Measurements from ENCODE around the gene APBB1IP.

APBB1IP gene

GRCh38 chr10:26517141-26517867 lies 79.2 kb downstream of the APBB1IP start:
- no peak overlapping the region for H3K4me3 ChIP-seq (ENCODE audit: low read depth, low read length)
- TF ChIP-seq, protein P1, sequence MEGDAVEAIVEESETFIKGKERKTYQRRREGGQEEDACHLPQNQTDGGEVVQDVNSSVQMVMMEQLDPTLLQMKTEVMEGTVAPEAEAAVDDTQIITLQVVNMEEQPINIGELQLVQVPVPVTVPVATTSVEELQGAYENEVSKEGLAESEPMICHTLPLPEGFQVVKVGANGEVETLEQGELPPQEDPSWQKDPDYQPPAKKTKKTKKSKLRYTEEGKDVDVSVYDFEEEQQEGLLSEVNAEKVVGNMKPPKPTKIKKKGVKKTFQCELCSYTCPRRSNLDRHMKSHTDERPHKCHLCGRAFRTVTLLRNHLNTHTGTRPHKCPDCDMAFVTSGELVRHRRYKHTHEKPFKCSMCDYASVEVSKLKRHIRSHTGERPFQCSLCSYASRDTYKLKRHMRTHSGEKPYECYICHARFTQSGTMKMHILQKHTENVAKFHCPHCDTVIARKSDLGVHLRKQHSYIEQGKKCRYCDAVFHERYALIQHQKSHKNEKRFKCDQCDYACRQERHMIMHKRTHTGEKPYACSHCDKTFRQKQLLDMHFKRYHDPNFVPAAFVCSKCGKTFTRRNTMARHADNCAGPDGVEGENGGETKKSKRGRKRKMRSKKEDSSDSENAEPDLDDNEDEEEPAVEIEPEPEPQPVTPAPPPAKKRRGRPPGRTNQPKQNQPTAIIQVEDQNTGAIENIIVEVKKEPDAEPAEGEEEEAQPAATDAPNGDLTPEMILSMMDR (IDR thresholded peaks at IDR 0.05; ENCODE audit: low read depth, low read length, missing control alignments) = no peak
- DNase-seq (ENCODE audit: low read depth) = no peak

- no peak overlapping the region for H3K4me3 ChIP-seq (ENCODE audit: low read depth, low read length)
- TF ChIP-seq, protein P1 (IDR thresholded peaks at IDR 0.05; ENCODE audit: low read depth, low read length, missing control alignments) = no peak
- DNase-seq (ENCODE audit: low read depth) = no peak
Observed at GRCh38 chr10:26519803-26520202, 81.7 kb downstream of the APBB1IP start.

DNA sequence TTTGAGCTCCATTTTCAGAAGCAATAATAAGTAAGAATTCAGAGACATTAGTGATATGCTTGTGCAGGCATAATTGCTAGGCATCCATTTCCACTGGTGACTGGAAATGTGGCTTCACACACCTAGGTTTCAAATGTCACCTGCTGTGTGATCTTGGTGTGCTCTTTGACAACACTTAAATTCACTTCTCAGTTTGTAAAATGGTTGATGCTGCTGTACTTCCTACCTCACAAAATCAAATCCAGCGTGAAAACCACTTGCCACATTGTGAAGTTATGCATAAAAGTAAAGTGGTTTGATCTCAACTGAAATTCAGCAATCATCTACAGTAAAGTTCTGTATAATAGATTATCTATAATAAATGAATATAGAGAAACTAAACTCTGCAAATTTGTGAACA lies 82.4 kb downstream of the APBB1IP start:
- H3K4me3 ChIP-seq (ENCODE audit: low read depth, low read length) = no peak overlapping the region
- TF ChIP-seq, protein P1 (IDR thresholded peaks at IDR 0.05; ENCODE audit: low read depth, low read length, missing control alignments) = no peak
- DNase-seq (ENCODE audit: low read depth) = no peak

DNA sequence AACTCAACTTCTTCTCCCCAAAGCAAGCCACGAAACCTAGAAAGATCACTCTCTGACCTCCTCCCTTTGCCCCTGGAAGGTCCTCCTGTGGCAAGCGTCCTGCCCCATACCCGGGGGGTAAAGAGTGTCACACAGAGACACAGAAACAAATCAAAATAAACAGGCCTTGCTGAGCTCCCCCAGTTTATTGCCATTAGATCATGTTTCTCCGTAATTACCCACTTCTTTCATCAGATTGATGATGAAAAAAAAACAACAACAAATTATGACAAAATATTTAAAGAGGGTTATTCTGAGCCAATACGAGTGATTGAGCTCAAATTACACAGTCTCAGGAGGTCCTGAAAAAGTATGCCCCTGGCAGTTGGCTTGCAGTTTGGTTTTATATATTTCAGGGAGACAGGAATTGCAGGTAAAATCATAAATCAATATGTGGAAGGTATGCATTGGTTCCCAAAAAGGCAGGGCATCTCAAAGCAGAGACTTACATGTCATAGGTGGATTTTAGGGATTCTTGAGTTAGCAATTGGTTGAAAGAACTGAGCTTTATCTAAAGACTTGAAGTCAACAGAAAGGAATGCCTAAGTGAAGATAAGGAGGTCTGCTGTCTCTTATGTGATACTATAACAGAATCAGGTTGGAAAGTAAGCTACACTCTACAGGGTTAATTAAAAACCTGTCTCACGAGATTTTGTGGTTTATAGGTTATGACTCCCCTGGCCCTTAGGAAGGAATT lies 86.2 kb downstream of the APBB1IP start:
- no peak for DNase-seq (ENCODE audit: low read depth)
- H3K4me3 ChIP-seq (ENCODE audit: low read depth, low read length) = no peak overlapping the region
- TF ChIP-seq, protein P1 (IDR thresholded peaks at IDR 0.05; ENCODE audit: low read depth, low read length, missing control alignments) = no peak

DNA sequence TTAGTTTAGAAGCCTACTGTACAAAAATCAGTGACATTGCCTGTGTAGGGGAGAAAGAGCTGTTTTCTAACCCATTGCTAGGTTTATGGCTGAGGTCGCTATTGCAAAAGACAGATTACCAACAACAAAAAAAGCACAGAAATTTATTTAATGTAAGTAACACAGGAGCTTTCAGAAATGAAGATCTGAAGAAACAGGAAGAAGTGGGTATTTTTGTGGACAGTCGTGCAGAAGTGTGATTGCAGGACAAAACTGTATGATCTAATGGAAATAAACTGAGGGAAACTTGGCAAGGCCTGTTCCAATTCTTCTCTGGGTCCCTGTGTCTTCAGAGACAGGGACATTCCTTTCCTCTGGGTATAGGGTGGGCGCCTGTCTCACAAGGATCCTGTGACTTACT lies 87.4 kb downstream of the APBB1IP start:
- TF ChIP-seq, protein P1 (IDR thresholded peaks at IDR 0.05; ENCODE audit: low read depth, low read length, missing control alignments) = no peak
- DNase-seq (ENCODE audit: low read depth) = no peak
- H3K4me3 ChIP-seq (ENCODE audit: low read depth, low read length) = no peak overlapping the region

- DNase-seq (ENCODE audit: low read depth) = no peak
- TF ChIP-seq, protein P1 (IDR thresholded peaks at IDR 0.05; ENCODE audit: low read depth, low read length, missing control alignments) = no peak
- no peak overlapping the region for H3K4me3 ChIP-seq (ENCODE audit: low read depth, low read length)
Observed at GRCh38 chr10:26527018-26527417, 88.9 kb downstream of the APBB1IP start.
